PC-3 (cell line): Measurements from ENCODE around the gene LMAN2. TPM values are rescaled to one million over a fixed set of nuclear protein-coding genes. Genes with fewer than 3 reads are reported as not detected.

Source experiments
- ATAC-seq: fragments of 200-7000 bp; cut with Tn5 transposase; 2 replicates; pipeline ENCODE4 v1.9.1; 2020; ENCODE audit warnings: mild to moderate bottlenecking, moderate library complexity
- BruUV-seq: library from RNA; stranded (reverse); fragments of 400-500 nt; replicated peaks from 2 replicates; lab custom pipeline; 2021; lab: Mats Ljungman, UMichigan
- CTCF ChIA-PET: fragments of 300-600 bp; sonication (Branson Sonifier 250); formaldehyde crosslinking; loops from one replicate; lab custom pipeline; 2022; ENCODE audit warnings: antibody characterized with exemption; lab: Charles Lee
- POLR2A ChIA-PET: fragments of 300-600 bp; sonication (Branson Sonifier 250); formaldehyde crosslinking; loops from one replicate; lab custom pipeline; 2022; ENCODE audit warnings: antibody characterized with exemption; ENCODE audit not compliant: unreplicated experiment; lab: Charles Lee
- DNase-seq: peaks from one replicate; pipeline ENCODE4 v3.0.0-alpha.2; 2015
- H2AFZ ChIP-seq: fragments of 300-600 bp; sonication (generic); 2 replicates; pipeline ENCODE4 v1.6.0; 2016; ENCODE audit warnings: antibody characterized with exemption, low read length
- H3F3A ChIP-seq: fragments of 300-600 bp; sonication (generic); one replicate; pipeline ENCODE4 v1.6.0; 2017; ENCODE audit warnings: antibody characterized with exemption, low read length, control low read depth, mild to moderate bottlenecking; ENCODE audit not compliant: unreplicated experiment
- H3K27ac ChIP-seq: fragments of 300-600 bp; sonication (generic); 2 replicates; pipeline ENCODE4 v1.5.1; 2016; ENCODE audit warnings: mild to moderate bottlenecking, low read length
- H3K27me3 ChIP-seq: fragments of 300-600 bp; sonication (generic); 2 replicates; pipeline ENCODE4 v1.6.1; 2016; ENCODE audit warnings: low read length, mixed read lengths
- H3K36me3 ChIP-seq: fragments of 300-600 bp; sonication (generic); 2 replicates; pipeline ENCODE4 v1.6.1; 2016; ENCODE audit warnings: low read depth, mixed run types, low read length, mixed read lengths
- H3K4me1 ChIP-seq: fragments of 300-600 bp; sonication (generic); 2 replicates; pipeline ENCODE4 v1.5.1; 2016; ENCODE audit warnings: low read length; ENCODE audit not compliant: insufficient read depth
- H3K4me2 ChIP-seq: fragments of 300-600 bp; sonication (generic); 2 replicates; pipeline ENCODE4 v1.6.0; 2016; ENCODE audit warnings: low read length
- H3K4me3 ChIP-seq: fragments of 300-600 bp; sonication (generic); 2 replicates; pipeline ENCODE4 v1.5.1; 2016; ENCODE audit warnings: mild to moderate bottlenecking, low read length, mixed read lengths
- H3K79me2 ChIP-seq: fragments of 300-600 bp; sonication (generic); 2 replicates; pipeline ENCODE4 v1.6.1; 2017; ENCODE audit warnings: low read length, mixed read lengths
- H3K9ac ChIP-seq: fragments of 300-600 bp; sonication (generic); 2 replicates; pipeline ENCODE4 v1.6.0; 2016; ENCODE audit warnings: mild to moderate bottlenecking, low read length
- H3K9me2 ChIP-seq: fragments of 300-600 bp; sonication (generic); replicated peaks from 2 replicates; pipeline ENCODE4 v1.6.1; 2016; ENCODE audit warnings: mixed run types, low read length, mixed read lengths
- H3K9me3 ChIP-seq: fragments of 300-600 bp; sonication (generic); 2 replicates; pipeline ENCODE4 v1.6.1; 2016; ENCODE audit warnings: low read length, mixed read lengths
- H4K20me1 ChIP-seq: fragments of 300-600 bp; sonication (generic); 2 replicates; pipeline ENCODE4 v1.6.1; 2016; ENCODE audit warnings: low read length, mixed read lengths
- CTCF ChIP-seq: fragments of 300-600 bp; sonication (generic); conservative IDR thresholded peaks from 2 replicates; pipeline ENCODE4 v1.5.1; 2017; ENCODE audit warnings: antibody characterized with exemption, low read depth, mild to moderate bottlenecking, low read length
- EZH2 ChIP-seq: fragments of 300-600 bp; sonication (generic); IDR thresholded peaks from one replicate; pipeline ENCODE4 v1.6.1; 2017; ENCODE audit warnings: antibody characterized with exemption, mild to moderate bottlenecking, low read length; ENCODE audit not compliant: unreplicated experiment
- EZH2phosphoT487 ChIP-seq: fragments of 300-600 bp; sonication (generic); IDR thresholded peaks from 2 replicates; pipeline ENCODE4 v1.6.1; 2018; ENCODE audit warnings: mild to moderate bottlenecking, antibody characterized with exemption, low read length, borderline replicate concordance
- intact Hi-C: fragments of 100-400 bp; cut with micrococcal nuclease; formaldehyde crosslinking; loops from 2 replicates; pipeline ENCODE4 v1.9.0; 2023
- total RNA-seq: library from RNA; depleted of rRNA; stranded (reverse); fragments of >200 nt; gene quantifications from 2 replicates; pipeline ENCODE4 v1.2.3, GENCODE V29; 2014

LMAN2 gene
- total RNA-seq, 1 experiment from 2014 or later = 310 TPM

GRCh38 chr5:177317959-177318377 lies 33.5 kb downstream of the LMAN2 start:
- Histone ChIP-seq H3K27ac (no peak overlapping the region), H3K9ac (no peak overlapping the region), H3K4me1 (peaks cover 3% of the 10 kb centered on the region), H3K36me3 (no peaks in the 10 kb centered on the region), H3K27me3 (no peaks in the 10 kb centered on the region), H3K4me2 (no peak overlapping the region), H4K20me1 (no peaks in the 10 kb centered on the region), H3K9me3 (no peaks in the 10 kb centered on the region), H3K4me3 (no peak overlapping the region), H3K9me2 (no peaks in the 10 kb centered on the region), H3K79me2 (peaks cover 5% of the 10 kb centered on the region; the same call in 1 of the 2 replicates), H2AFZ (no peak overlapping the region), H3F3A (no peaks in the 10 kb centered on the region)
- BruUV-seq = no TSS peak
- ATAC-seq (peak; percentile 76), DNase-seq (peak; percentile 95)
- CTCF ChIA-PET = interaction anchor here (0.6 to 1.5 kb wide), 7 partner anchors 31 to 296 kb away, joined by 3 to 7 read pairs (median 3); no protein-coding TSS in a partner anchor
- POLR2A ChIA-PET = no interaction called here
- TF ChIP-seq CTCF (peak; percentile 99), EZH2phosphoT487 (no peak), EZH2 (no peak)
- intact Hi-C loops = loop anchor here (1.0 to 2.0 kb wide), 5 partner anchors 18 to 137 kb away; partner anchors contain the start of gene PRR7

DNA sequence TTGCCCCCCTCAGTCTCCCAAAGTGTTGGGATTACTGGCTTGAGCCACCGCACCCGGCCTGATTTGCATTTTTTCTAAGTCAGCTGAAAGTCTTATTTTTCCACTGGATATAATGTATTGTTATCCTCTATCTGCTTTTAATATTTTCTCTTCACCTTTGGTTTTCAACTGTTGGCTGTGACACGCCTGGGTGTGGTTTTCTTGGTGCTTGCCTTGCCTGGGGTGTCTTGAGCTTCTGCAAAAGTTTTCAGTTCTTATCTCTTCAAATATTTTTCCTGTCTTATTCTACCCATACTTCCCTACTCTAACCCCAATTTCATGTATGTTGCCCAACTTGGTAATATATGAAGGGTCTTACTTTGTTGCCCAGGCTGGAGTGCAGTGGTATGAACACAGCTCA lies 35.5 kb downstream of the LMAN2 start:
- TF ChIP-seq EZH2phosphoT487 = no peak
- no peak for TF ChIP-seq CTCF
- no peak for TF ChIP-seq EZH2
- no peak for ATAC-seq
- Histone ChIP-seq H3K9me2 (no peaks in the 10 kb centered on the region), H3K27ac (no peak overlapping the region), H2AFZ (no peak overlapping the region), H3K79me2 (peaks cover 11% of the 10 kb centered on the region), H3K36me3 (no peaks in the 10 kb centered on the region), H3F3A (no peaks in the 10 kb centered on the region), H3K27me3 (no peaks in the 10 kb centered on the region), H3K4me2 (no peak overlapping the region), H3K9me3 (no peaks in the 10 kb centered on the region), H3K4me1 (peaks cover 9% of the 10 kb centered on the region), H3K9ac (no peak overlapping the region), H3K4me3 (no peak overlapping the region), H4K20me1 (no peaks in the 10 kb centered on the region)
- no TSS peak for BruUV-seq
- intact Hi-C loops = no loop called here
- CTCF ChIA-PET = no interaction called here
- POLR2A ChIA-PET = no interaction called here
- no peak for DNase-seq

- Histone ChIP-seq H3K36me3 (no peaks in the 10 kb centered on the region), H3F3A (no peaks in the 10 kb centered on the region), H3K27ac (no peak overlapping the region), H3K27me3 (no peaks in the 10 kb centered on the region), H3K9me3 (no peaks in the 10 kb centered on the region), H4K20me1 (no peaks in the 10 kb centered on the region; the same call in 1 of the 2 replicates), H3K4me2 (no peak overlapping the region), H3K4me3 (no peak overlapping the region), H3K9ac (no peak overlapping the region), H3K4me1 (peaks cover 15% of the 10 kb centered on the region), H2AFZ (no peak overlapping the region), H3K79me2 (peaks cover 17% of the 10 kb centered on the region), H3K9me2 (no peaks in the 10 kb centered on the region)
- ChIA-PET POLR2A (no interaction called here), CTCF (no interaction called here)
- intact Hi-C loops = no loop called here
- TF ChIP-seq EZH2phosphoT487 = no peak
- TF ChIP-seq EZH2 = no peak
- TF ChIP-seq CTCF = no peak
- BruUV-seq = no TSS peak
- ATAC-seq (no peak), DNase-seq (no peak)
These were observed 36.1 kb downstream of the LMAN2 start for GRCh38 chr5:177315411-177315810.
